Esophagus squamous epithelium (tissue), 4 donors: ENCODE measurements around the gene MAP3K5.

ENCODE experiments used
- POLR2A ChIP-seq, 4 donors: fragments of 450-650 bp; IDR thresholded peaks; one replicate each; pipeline ENCODE4 v1.6.1; 2017; ENCODE audit warnings: antibody characterized with exemption in 4 of 4, mild to moderate bottlenecking in 4 of 4, moderate library complexity in 3 of 4
- TF ChIP-seq, protein P1 (sequence below), 6 experiments: fragments of 450-650 bp in 4 of 6; fragments of 200-600 bp in 2 of 6; sonication (generic) in 2 of 6; IDR thresholded peaks; one replicate each; pipeline ENCODE4 v1.5.1; 2016 to 2019; ENCODE audit warnings: antibody characterized with exemption in 6 of 6, mild to moderate bottlenecking in 4 of 6, moderate library complexity in 4 of 6

DNA sequence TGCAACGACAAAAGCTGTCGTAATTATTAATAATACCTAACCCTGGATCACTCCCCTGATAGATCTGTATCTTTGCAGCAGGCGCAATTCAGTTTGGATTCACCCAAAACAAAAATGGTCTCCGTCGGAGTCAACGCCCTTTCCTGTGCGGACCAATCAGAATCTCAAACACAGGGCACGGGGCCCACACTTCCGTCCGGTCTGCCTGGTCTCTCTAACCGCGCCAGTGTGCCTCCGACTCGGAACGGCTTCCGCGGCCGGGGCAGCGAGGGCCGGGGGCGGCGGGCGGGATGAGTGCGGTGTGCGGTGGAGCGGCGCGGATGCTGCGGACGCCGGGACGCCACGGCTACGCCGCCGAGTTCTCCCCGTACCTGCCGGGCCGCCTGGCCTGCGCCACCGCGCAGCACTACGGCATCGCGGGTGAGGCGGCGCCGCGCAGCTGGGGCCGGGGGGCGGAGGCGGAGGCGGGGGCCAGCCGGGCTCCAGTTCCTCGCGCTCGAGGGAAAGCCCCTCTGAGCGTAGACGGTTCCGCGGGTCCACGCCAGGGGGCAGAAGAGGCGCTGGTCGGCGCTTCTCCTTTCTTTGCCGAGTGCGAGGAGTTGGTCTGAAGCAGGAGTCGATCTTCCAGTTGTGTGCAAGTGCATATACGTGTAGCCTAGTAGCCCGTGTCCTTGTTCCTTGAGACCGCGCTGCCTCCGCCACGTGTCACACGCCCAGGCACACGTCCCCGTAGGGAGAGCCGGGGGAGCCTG is 30.3 kb upstream of the MAP3K5 start, which contains the start of gene PEX7:
- peak in 2 of 4 donors; percentile 64 to 73 for TF ChIP-seq POLR2A (IDR thresholded peaks at IDR 0.05)
- TF ChIP-seq, protein P1, sequence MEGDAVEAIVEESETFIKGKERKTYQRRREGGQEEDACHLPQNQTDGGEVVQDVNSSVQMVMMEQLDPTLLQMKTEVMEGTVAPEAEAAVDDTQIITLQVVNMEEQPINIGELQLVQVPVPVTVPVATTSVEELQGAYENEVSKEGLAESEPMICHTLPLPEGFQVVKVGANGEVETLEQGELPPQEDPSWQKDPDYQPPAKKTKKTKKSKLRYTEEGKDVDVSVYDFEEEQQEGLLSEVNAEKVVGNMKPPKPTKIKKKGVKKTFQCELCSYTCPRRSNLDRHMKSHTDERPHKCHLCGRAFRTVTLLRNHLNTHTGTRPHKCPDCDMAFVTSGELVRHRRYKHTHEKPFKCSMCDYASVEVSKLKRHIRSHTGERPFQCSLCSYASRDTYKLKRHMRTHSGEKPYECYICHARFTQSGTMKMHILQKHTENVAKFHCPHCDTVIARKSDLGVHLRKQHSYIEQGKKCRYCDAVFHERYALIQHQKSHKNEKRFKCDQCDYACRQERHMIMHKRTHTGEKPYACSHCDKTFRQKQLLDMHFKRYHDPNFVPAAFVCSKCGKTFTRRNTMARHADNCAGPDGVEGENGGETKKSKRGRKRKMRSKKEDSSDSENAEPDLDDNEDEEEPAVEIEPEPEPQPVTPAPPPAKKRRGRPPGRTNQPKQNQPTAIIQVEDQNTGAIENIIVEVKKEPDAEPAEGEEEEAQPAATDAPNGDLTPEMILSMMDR (IDR thresholded peaks at IDR 0.05) = peak in 4 of 6 experiments; percentile 59 to 70 (median 65)
